HG03097 (cell line): ENCODE measurements around the gene DNAJC5G.

Experiments used
- ATAC-seq: cut with Tn5 transposase; IDR thresholded peaks from one replicate; pipeline ENCODE4 v1.9.1; 2021; ENCODE audit not compliant: unreplicated experiment, low FRiP score

Gene DNAJC5G

DNA sequence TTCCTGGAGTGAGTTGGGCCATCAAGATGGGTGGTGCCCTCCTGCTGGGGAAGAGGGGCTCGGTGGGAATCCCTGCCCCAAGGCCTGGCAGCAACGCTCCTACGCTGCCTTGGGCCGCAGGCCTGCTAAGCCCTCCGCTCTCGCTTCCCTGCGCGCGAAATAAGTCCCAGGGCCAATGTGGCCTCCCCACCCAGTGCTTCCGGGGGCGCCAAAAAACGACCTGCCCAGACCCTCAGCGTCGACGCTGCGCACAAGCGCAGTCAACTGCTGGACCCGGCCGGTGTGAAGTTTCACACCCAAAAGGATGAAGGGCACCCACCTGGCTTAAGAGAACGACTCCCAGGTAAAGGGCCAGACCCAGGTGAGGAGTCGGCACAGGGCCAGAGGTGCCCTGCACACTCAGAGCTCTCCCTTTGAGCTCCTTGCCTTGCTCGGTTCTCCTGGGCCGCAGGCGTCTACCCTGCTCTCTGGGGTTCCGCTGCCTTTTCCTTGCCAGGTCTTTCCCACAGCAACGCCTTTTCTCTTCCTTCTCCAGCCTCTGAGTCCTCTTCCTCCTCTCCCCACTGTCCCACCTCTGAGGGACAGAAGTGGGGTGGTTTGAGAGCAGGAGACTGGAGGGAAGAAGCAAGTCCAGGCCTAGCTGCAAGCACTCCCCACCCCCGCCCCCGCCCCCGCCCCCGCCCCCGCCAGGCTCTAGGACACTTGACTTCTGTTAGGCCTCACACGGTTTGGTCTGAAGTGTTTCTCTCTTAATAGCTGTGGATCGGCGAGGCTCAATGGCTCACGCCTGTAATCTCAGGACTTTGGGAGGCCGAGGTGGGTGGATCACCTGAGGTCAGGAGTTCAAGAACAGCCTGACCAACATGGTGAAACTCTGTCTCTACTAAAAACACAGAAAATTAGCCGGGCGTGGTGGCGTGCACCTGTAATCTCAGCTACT lies at the start of gene DNAJC5G:
Gene DNAJC5G (plus strand): TSS at position 223 of the 940 bp plus-strand sequence. CDS start 1,296 bp downstream, outside the sequence.
- ATAC-seq: no peak

GRCh38 chr2:27225526-27225925 lies 49.7 kb upstream of the DNAJC5G start:
- no peak for ATAC-seq

DNA sequence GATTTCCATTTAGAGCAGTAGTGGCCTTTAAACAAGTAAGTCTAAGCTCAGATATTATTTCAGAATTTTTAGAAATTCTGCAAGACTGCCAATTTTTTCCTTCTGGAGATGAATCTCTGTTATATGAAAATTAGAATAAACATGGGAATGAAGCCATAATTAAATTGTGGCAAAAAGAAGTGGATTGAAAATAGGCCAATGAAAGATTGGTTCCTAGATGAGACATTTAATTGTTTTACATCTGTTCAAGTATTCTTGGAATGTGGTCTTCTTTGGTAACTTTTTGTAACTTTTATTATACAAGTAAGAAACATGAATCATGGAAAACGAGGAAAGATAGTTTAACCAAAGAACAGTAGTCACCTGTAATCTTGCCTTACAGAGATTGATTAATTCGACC lies 47.7 kb upstream of the DNAJC5G start:
- no peak for ATAC-seq

- no peak for ATAC-seq
Observed at GRCh38 chr2:27231921-27232320, 43.3 kb upstream of the DNAJC5G start.

DNA sequence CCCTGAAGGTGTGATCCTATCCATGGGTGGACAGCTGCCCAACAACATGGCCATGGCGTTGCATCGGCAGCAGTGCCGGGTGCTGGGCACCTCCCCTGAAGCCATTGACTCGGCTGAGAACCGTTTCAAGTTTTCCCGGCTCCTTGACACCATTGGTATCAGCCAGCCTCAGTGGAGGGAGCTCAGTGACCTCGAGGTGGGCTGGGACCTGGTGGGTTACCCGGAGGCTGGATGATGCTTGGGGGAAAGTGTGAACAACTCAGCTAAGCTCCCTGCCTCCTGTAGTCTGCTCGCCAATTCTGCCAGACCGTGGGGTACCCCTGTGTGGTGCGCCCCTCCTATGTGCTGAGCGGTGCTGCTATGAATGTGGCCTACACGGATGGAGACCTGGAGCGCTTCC lies 41.9 kb upstream of the DNAJC5G start:
- no peak for ATAC-seq

GRCh38 chr2:27236136-27236535 lies 39.1 kb upstream of the DNAJC5G start:
- ATAC-seq: no peak

- no peak for ATAC-seq
Observed at GRCh38 chr2:27236626-27237025, 38.6 kb upstream of the DNAJC5G start.

- no peak for ATAC-seq
Observed at GRCh38 chr2:27237341-27237945, 37.8 kb upstream of the DNAJC5G start.

- no peak for ATAC-seq
Observed at GRCh38 chr2:27238976-27239375, 36.3 kb upstream of the DNAJC5G start.

DNA sequence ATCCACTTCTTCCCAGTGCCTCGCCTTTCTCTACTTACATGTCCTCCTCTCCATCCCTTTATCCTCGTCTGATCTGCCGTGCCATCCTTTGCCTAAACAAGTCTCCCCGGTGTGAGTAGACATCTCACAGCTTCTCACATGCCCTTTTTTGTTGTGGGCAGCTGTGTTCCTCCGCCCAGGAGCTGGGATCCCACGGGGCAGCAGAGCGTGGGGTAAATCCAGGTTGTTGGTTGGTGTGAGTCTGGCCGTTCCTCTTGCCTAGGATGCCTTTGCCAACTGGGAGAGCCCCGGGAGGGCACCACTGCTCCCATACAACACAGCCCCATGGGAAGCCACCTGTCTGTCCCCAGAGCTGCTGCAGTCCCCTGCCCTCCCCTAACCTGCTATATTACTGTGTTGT lies 34.8 kb upstream of the DNAJC5G start:
- ATAC-seq: no peak

DNA sequence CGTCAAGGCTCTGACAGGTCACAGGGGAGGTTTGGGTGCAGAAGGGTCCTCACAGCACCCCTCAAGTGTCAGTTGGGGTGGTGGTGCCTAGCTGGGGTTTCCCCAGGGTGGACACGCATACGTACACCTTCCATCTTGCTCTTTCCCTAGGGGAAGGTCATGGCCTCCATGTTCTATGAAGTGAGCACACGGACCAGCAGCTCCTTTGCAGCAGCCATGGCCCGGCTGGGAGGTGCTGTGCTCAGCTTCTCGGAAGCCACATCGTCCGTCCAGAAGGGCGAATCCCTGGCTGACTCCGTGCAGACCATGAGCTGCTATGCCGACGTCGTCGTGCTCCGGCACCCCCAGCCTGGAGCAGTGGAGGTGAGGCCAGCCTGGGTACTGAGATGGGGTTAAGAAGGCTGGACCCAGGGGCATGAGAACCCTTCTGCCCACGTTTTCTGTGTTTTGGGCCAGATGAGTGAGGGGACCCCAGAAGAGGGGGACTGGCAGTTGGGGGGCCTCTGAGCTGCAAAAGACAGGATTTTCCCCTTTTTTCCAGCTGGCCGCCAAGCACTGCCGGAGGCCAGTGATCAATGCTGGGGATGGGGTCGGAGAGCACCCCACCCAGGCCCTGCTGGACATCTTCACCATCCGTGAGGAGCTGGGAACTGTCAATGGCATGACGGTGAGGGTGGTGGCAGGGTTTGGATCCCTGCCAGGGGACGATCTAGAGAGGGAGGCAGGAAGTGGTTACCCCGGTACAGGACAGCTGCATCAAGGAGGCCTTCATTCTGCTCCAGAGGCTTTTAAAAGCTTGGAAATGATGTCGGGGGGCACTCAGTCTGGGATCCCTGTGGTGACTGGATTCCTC lies 33.2 kb upstream of the DNAJC5G start:
- no peak for ATAC-seq

DNA sequence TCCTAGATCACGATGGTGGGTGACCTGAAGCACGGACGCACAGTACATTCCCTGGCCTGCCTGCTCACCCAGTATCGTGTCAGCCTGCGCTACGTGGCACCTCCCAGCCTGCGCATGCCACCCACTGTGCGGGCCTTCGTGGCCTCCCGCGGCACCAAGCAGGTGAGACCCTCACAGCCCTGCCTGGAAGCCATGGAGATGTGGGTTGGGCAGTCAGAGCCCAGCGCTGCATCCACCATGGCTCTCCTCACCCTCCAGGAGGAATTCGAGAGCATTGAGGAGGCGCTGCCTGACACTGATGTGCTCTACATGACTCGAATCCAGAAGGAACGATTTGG lies 32.6 kb upstream of the DNAJC5G start:
- no peak for ATAC-seq

- ATAC-seq: no peak
Observed at GRCh38 chr2:27243391-27244130, 31.7 kb upstream of the DNAJC5G start.

- no peak for ATAC-seq
Observed at GRCh38 chr2:27245116-27245515, 30.1 kb upstream of the DNAJC5G start.

GRCh38 chr2:27245626-27246025 lies 29.6 kb upstream of the DNAJC5G start:
- no peak for ATAC-seq

DNA sequence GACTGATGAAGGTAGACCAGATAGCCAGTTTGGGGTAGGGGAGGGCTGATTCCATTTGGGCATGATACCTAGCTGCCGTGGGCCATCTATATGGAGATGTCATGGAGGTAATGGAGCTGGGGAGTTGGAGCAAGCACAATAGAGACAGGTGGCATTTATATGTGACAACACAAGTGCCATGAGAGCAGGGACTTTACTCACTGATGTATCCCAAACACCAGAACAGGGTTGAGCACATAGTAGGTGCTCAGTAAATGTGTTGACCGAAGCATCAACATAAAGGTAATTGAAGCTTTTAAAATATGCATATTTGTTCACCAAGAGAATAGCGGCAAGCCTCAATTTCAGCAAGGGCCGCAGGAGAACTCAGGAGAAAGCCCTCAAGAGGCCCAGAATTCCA lies 27.3 kb upstream of the DNAJC5G start:
- no peak for ATAC-seq

DNA sequence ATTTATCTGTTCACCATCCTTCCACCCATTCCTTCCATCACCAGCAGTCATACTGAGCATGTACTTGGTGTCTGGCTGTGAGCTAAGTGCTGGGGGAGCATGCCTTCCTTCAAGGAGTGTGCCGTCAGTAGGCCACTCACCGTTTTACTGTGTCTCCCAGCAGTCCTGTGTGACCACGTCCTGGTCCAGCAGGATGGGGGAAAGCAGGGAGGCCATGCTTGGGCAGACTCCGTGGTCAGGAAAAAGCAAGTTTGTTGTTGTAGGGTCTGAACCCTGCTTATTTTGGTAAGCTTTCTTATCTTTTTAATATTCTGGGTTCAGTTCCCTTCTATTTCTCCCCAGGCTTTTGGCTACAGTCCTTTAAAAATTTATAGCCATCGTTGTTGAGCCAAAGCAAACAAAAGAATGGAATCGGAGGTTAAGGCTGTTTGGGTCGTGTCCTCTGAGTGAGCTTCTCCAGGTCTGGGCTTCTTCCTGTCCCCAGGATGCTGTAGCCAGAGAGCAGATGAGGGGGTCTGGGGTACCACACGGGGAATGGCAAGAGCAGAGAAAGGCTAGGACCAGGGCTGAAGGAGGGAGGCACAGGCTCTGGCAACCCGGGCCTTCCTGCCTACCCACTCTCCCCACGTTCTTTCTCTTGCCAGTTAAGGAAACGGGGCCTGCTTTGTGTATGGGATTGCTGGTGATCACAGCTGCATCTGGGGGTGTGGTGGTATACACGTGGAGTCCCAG lies 25.9 kb upstream of the DNAJC5G start:
- no peak for ATAC-seq

DNA sequence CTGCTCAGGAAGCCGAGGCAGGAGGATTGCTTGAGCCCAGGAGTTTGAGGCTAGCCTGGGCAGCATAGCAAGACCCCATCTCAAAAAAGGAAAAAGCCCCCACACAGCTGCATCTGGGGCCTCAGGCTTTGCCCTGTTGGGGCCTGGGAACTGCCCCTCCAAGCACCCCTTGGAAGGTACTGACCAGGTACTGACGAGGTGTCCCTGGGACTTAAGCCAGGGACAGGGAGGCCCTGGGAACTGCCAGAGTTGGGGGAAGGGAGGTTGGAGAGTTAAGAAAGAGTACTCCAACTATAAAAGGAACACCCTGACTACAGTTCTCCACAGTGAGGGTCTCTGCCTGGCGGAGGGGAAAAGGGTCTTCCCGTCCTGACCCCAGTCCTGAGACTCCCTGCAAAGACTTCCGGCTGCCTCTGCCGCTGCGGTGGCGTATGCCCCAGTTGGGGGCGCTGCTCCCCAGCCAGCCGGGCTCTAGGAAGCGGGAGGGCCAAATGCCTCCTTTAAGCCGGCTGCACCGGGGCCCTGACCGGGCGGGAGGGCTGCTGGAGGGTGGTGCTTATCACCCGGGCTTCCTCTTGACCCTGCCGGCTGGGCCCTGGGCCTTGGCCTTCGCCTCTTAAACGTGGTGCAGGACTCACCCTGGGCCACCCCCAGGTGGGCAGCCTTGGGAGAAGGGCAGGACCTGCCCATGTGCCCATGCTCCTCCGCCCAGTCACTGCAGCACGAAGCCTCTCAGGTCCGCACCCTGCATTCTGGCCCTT lies 25.2 kb upstream of the DNAJC5G start:
- no peak for ATAC-seq
